GM15510 (cell line): ENCODE results near the gene EGFLAM.

Experiments used
- POLR2A ChIP-seq: IDR thresholded peaks from 3 replicates; pipeline ENCODE4 v1.6.1; 2011; ENCODE audit warnings: borderline replicate concordance; ENCODE audit not compliant: insufficient read length; ENCODE audit errors: extremely low read depth

The EGFLAM gene

DNA sequence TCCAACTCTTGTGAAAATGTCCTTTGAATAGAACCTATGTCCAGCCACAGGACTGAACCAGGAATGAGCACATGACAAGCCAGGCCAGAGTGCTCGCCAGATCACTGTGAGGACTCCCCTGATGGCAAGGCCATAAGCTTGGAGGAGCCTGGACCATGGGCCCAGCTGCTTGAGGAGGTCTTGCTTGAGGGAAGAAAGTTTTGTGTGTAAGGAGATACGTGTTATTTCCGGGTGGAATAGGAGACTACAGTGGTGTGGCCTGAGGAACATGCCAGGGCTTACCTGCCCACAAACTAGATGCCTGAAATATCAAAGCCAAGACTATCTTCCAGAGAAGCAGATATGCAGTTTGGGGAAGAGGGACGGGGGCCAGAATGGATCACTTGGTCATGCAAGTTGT lies 213.3 kb downstream of the EGFLAM start:
- TF ChIP-seq POLR2A: no peak

- TF ChIP-seq POLR2A: no peak
Measured at GRCh38 chr5:38472541-38472940, 214.2 kb downstream of the EGFLAM start.

DNA sequence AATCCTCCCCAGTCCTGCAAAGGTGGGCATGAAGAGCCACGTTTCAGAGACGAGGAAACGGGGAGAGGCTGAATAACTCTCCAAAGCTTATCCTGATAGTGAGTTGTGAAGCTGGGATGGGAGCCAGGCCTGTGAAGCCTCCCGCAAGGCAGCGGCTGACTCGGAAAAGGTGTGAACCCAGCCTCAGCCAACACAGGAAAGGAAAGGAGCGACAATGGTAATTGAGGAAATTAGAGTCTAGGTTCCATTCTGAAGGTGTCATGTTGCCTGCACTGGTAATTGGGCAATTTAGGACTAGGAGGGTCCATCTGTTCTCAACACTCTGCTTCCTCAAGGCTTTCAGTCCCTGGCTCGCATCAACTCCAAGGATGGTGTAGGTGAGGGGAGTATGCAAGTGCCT lies 214.6 kb downstream of the EGFLAM start:
- TF ChIP-seq POLR2A: no peak

DNA sequence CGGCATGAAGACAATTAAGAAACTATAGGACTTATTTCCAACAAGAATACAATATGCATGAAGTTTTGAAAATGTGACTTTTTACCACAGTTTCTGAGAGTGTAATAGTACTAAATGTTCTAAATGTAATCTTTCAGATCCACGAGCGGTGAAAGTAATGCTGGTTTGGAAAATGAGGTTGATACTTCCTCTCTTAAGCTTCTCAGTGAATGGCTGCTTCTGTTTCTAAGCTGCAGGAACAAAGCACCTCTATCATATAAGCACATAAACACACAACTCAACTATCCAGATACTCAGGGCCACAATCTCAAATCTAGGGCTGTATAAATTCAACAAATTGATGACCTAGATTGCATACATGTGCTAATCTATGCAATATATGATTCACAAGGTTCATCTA lies 219.8 kb downstream of the EGFLAM start:
- TF ChIP-seq POLR2A: no peak

GRCh38 chr5:38478878-38479277 lies 220.5 kb downstream of the EGFLAM start:
- no peak for TF ChIP-seq POLR2A

- no peak for TF ChIP-seq POLR2A
Measured at GRCh38 chr5:38479315-38479904, 221.1 kb downstream of the EGFLAM start.

DNA sequence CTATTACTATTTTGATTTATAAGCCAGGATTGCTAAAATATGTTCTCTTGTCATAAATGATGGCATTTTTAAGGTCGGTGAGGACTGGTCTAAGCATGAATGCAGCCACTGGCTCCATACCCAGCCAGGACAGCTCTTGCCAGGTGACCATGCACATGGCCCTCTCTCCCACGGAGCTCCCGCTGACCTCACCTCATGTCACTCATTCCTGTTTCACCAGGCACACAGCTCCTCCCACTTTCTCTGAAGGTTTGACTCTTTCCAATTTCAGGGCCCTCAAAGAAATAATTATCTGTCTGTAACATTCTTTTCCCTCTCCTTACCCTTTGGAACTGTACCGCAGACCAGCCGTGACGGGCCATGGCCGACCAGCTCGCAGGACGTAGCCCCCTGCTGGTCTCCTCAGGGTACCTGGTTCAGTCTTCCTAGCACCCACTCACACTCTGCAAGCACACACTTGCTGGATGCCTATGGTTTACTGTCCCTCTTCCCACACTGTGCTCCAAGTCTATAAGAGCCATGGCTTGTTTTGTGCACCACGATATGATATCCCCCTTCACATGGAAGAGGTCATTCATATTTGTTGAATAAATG lies 225.5 kb downstream of the EGFLAM start:
- no peak for TF ChIP-seq POLR2A

DNA sequence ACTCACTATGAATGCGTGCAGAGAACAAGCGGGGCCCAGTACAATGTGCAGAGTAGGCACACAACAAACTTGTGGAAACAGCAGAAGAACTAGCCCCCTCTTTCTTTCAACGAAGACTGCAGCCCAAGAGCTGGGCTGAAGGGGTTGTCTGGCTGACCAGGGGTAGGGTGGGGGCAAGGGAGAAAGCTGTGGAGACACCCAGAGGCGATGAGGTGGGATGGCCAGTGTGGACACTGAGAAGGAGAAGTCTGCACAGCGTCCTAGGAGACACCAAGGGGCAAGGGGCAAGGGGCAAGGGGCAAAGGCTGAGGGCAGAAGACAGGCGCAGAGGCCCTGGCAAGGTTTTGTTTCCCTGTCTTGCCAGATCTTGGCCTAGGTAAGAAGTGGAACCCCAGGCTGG lies 235.8 kb downstream of the EGFLAM start:
- no peak for TF ChIP-seq POLR2A

DNA sequence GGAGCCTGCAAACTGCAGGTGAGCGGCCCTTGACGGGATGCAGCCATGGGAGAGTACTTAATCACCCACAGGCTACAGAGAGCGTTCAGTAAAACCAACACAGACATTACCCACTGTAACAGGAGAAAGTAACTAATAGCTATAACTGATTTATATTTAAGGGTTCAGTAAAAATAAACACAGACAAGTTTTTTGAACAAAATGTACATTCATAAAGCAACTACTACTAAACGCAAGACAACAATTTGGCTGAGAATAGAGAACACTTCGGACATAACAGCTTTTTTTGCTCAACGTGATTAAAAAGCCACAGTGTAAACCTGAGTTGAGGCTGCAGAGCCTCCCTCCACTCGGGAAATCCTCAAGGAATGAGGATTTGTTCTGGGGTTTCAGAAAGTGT lies 236.4 kb downstream of the EGFLAM start:
- no peak for TF ChIP-seq POLR2A

DNA sequence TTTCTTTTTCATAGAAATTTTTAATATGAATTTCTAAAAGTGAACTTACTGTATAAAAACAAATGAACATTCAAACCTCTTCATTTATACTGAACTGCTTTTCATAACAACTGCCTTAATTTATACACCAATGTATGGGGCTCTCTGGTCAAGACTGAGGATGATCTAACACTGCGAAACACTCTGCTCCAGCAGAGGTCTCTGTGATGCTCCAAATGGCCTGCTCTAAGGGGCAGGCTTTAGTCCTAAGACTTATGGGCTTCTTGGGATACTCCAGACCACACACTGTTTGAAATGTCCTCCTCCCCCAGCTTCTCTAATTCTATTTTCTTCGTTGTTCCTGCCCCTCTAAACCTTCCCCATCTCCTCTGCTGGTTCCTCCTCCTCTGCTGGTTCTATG lies 239.6 kb downstream of the EGFLAM start:
- TF ChIP-seq POLR2A: no peak

DNA sequence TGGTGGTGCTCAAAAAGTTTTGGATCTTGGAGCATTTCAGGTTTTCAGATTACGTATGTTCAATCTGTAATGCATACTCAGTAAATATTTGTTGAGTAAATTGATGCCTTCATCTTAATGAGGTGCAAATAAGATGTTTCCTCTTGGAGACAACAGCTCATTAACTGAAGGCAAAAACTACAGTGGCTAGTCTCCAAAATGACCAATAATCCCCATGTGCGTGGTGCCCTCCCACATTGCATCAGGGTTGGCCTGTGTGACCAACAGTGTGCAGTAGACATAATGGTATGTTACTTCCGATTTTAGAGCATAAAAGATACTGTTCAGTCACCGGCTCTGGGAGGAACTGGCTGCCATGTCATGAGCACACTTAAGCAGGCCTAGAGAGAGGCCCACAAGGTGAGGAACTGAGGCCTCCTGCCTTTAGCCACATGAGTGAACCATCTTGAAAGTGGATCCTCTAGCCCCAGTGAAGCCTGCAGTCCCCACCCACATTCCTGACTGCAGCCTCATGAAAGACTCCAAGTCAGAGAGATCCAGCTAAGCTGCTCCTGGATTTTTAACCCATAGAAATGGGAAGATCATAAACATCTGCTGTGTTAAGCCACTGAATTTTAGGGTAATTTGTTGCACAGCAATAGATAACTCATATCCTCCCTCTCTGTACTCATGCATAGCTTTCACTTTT lies 242.4 kb downstream of the EGFLAM start:
- TF ChIP-seq POLR2A: no peak

DNA sequence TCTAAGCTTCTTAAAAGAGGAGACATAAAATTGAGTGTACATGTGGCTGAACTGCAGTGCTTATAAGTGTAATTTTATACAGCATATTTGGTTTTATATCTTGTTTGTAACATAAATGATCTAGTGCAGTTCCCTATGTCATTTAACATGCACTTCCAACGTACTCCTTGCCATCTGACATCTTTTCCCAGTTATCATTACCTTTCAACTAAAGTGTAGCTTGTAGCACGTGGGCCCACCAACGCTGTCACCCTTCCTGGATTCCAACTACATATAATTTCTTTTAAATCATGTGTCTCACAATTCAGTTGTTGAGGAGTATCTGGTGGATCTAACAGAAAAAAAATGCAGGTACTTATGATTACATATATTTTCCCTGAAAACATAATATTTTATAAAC lies 247.9 kb downstream of the EGFLAM start:
- no peak for TF ChIP-seq POLR2A

- no peak for TF ChIP-seq POLR2A
Measured at GRCh38 chr5:38509185-38509584, 250.8 kb downstream of the EGFLAM start.
